WTC11 (cell line): Measurements from ENCODE around the gene TM9SF3. TPM values are rescaled to one million over a fixed set of nuclear protein-coding genes. Genes with fewer than 3 reads are reported as not detected.
"Not testable (repeated sequence)": the region's sequence is repeated elsewhere in the genome, so short reads cannot be mapped to it uniquely, and the experiment has no call there.

ENCODE experiments used
- ATAC-seq: fragments of 200-7000 bp; cut with Tn5 transposase; 2 replicates; pipeline ENCODE4 v1.10.0; 2021; ENCODE audit warnings: mild to moderate bottlenecking, moderate library complexity
- CTCF ChIA-PET: fragments of 300-600 bp; sonication (Branson Sonifier 250); formaldehyde crosslinking; loops from one replicate; lab custom pipeline; 2021; ENCODE audit warnings: antibody characterized with exemption; lab: Charles Lee
- POLR2A ChIA-PET: fragments of 350-600 bp; sonication (Branson Sonifier 250); formaldehyde crosslinking; loops from one replicate; lab custom pipeline; 2021; ENCODE audit warnings: antibody characterized with exemption; lab: Charles Lee
- DNase-seq: peaks from one replicate; pipeline ENCODE4 v3.0.0; 2021; ENCODE audit warnings: low spot score
- H3K27ac Mint-ChIP-seq: 2 replicates; pipeline ENCODE4 v1.8.0; 2021; ENCODE audit warnings: mixed read lengths
- H3K27me3 Mint-ChIP-seq: 2 replicates; pipeline ENCODE4 v1.8.0; 2021; ENCODE audit warnings: low read depth, mild to moderate bottlenecking, moderate library complexity, mixed read lengths
- H3K36me3 Mint-ChIP-seq: 2 replicates; pipeline ENCODE4 v1.8.0; 2021; ENCODE audit warnings: mixed read lengths
- H3K4me1 Mint-ChIP-seq: 2 replicates; pipeline ENCODE4 v1.8.0; 2022; ENCODE audit warnings: mixed read lengths
- H3K4me3 Mint-ChIP-seq: 2 replicates; pipeline ENCODE4 v1.8.0; 2021; ENCODE audit warnings: mild to moderate bottlenecking, moderate library complexity, mixed read lengths
- H3K9me3 Mint-ChIP-seq: 2 replicates; pipeline ENCODE4 v1.8.0; 2021; ENCODE audit warnings: mixed read lengths
- CBFB ChIP-seq: sonication (generic); formaldehyde crosslinking; IDR thresholded peaks from 2 replicates; pipeline ENCODE4 v1.8.1; 2022; ENCODE audit warnings: mild to moderate bottlenecking, low read depth, missing genetic modification reagents
- FOXK1 ChIP-seq: sonication (generic); formaldehyde crosslinking; IDR thresholded peaks from 2 replicates; pipeline ENCODE4 v1.8.0; 2022; ENCODE audit warnings: mild to moderate bottlenecking, moderate library complexity, missing genetic modification reagents
- GRHL2 ChIP-seq: fragments of 250-450 bp; sonication (Bioruptor Pico); IDR thresholded peaks from 2 replicates; pipeline ENCODE4 v1.8.0; 2022; ENCODE audit warnings: mild to moderate bottlenecking, moderate library complexity; ENCODE audit not compliant: insufficient replicate concordance, severe bottlenecking
- IRF2 ChIP-seq: sonication (generic); formaldehyde crosslinking; IDR thresholded peaks from 2 replicates; pipeline ENCODE4 v1.8.0; 2022; ENCODE audit warnings: low read depth, missing genetic modification reagents, borderline replicate concordance
- MYBL2 ChIP-seq: sonication (generic); formaldehyde crosslinking; IDR thresholded peaks from 2 replicates; pipeline ENCODE4 v1.8.1; 2023; ENCODE audit warnings: mild to moderate bottlenecking, moderate library complexity, missing genetic modification reagents
- NR3C1 ChIP-seq: sonication (generic); formaldehyde crosslinking; conservative IDR thresholded peaks from 2 replicates; pipeline ENCODE4 v1.8.1; 2023; ENCODE audit warnings: low read depth, mild to moderate bottlenecking, missing genetic modification reagents
- ZNF121 ChIP-seq: sonication (generic); formaldehyde crosslinking; IDR thresholded peaks from 2 replicates; pipeline ENCODE4 v1.8.0; 2023; ENCODE audit warnings: missing genetic modification reagents
- ZNF232 ChIP-seq: sonication (generic); formaldehyde crosslinking; IDR thresholded peaks from 2 replicates; pipeline ENCODE4 v1.8.0; 2022; ENCODE audit warnings: mild to moderate bottlenecking, missing genetic modification reagents
- ZNF671 ChIP-seq: fragments of 250-450 bp; sonication (Bioruptor Pico); IDR thresholded peaks from 2 replicates; pipeline ENCODE4 v1.8.0; 2021; ENCODE audit warnings: mild to moderate bottlenecking
- total RNA-seq: library from RNA; stranded (reverse); gene quantifications from 3 replicates; pipeline ENCODE4 v1.2.3, GENCODE V29; 2021
- TF ChIP-seq, protein P1 (sequence below): fragments of 250-450 bp; sonication (Bioruptor Pico); IDR thresholded peaks from 2 replicates; pipeline ENCODE4 v1.8.0; 2021; ENCODE audit warnings: mild to moderate bottlenecking
- TF ChIP-seq, protein P2 (sequence below): sonication (generic); formaldehyde crosslinking; IDR thresholded peaks from 2 replicates; pipeline ENCODE4 v1.8.1; 2023; ENCODE audit warnings: mild to moderate bottlenecking, missing genetic modification reagents, moderate library complexity
- TF ChIP-seq, protein P3 (sequence below): fragments of 250-450 bp; sonication (Bioruptor Pico); IDR thresholded peaks from 2 replicates; pipeline ENCODE4 v1.9.0; 2021; ENCODE audit warnings: moderate library complexity, mild to moderate bottlenecking, inconsistent platforms, borderline replicate concordance
- TF ChIP-seq, protein P4 (sequence below): sonication (generic); formaldehyde crosslinking; IDR thresholded peaks from 2 replicates; pipeline ENCODE4 v1.8.0; 2022; ENCODE audit warnings: mild to moderate bottlenecking, missing genetic modification reagents
- TF ChIP-seq, protein P5 (sequence below): fragments of 250-450 bp; sonication (Bioruptor Pico); IDR thresholded peaks from 2 replicates; pipeline ENCODE4 v1.9.0; 2021; ENCODE audit warnings: mild to moderate bottlenecking

Gene TM9SF3
- total RNA-seq, 1 experiment from 2014 or later = 116 TPM

DNA sequence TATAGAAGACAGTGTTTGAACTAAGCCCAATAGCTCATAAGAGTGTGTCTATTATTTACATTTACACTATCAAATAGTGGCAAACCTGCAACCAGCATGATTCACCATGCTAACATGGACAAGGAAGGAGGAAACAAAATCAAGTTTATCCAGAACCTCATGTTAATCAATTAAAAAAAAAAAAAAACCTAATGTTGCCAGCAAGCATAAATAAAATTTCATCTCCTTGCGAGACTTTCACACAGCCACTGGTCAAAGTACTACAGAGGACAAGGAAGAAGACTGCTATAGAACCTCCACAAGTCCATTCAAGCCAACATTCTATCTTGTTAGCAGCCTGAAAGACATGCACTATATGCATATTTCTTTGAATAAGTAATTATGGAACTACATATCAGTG, 9.7 kb downstream of the TM9SF3 start:
- DNase-seq (no peak), ATAC-seq (no peak)
- no peaks in the 10 kb centered on the region for H3K27me3 Mint-ChIP-seq
- POLR2A ChIA-PET = interaction anchor here (0.7 kb wide), 1 partner anchor 12 kb away, joined by 5 read pairs; no protein-coding TSS in a partner anchor
- peaks cover 34% of the 10 kb centered on the region for H3K4me1 Mint-ChIP-seq
- H3K36me3 Mint-ChIP-seq = peaks cover 23% of the 10 kb centered on the region
- CTCF ChIA-PET = interaction anchor here (0.5 kb wide), 1 partner anchor 14 kb away, joined by 3 read pairs; no protein-coding TSS in a partner anchor
- no peak overlapping the region for H3K27ac Mint-ChIP-seq
- H3K9me3 Mint-ChIP-seq = peaks cover 4% of the 10 kb centered on the region
- H3K4me3 Mint-ChIP-seq = no peak overlapping the region
- TF ChIP-seq GRHL2 (CRISPR knock-in tag) = no peak
- TF ChIP-seq, all 79 proteins: peak for 0

DNA sequence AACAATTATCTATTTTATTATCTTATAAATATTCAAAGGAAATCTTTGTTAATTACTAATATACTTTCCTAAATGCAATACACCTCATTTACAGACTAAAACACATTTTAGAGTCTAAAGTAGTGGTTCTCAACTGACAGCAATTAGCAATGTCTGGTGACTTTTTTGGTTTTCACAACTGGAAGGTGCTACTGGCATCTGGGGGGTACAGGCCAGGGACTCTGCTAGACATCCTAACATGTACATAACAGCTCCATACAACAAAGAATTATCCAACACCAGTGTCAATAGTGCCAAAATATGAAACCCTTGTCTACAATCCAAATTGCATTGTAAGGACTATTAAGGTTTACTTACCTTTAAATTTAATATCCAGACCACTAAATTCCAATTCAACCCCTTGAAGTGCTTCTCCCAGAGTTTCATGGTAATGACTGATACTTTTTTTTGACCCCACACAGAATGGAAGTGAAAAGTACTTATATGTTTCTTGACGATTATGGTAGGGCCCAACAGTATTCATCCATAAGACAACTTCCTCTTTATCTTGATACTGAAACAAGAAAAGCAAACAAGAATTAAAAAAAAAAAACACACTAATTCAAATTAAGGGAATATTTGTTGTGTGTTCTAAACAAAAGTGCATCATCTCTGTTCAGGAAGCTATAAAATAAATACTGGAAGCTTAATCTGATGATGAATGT, 10.4 kb downstream of the TM9SF3 start:
- ATAC-seq (no peak), DNase-seq (no peak)
- POLR2A ChIA-PET = interaction anchor here (0.7 kb wide), 1 partner anchor 13 kb away, joined by 5 read pairs; no protein-coding TSS in a partner anchor
- H3K9me3 Mint-ChIP-seq = peaks cover 4% of the 10 kb centered on the region
- TF ChIP-seq, protein P1, sequence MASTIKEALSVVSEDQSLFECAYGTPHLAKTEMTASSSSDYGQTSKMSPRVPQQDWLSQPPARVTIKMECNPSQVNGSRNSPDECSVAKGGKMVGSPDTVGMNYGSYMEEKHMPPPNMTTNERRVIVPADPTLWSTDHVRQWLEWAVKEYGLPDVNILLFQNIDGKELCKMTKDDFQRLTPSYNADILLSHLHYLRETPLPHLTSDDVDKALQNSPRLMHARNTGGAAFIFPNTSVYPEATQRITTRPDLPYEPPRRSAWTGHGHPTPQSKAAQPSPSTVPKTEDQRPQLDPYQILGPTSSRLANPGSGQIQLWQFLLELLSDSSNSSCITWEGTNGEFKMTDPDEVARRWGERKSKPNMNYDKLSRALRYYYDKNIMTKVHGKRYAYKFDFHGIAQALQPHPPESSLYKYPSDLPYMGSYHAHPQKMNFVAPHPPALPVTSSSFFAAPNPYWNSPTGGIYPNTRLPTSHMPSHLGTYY (CRISPR knock-in tag) = no peak
- TF ChIP-seq IRF2 (CRISPR knock-in tag) = no peak
- TF ChIP-seq CBFB (CRISPR knock-in tag) = no peak
- TF ChIP-seq NR3C1 (CRISPR knock-in tag) = no peak
- TF ChIP-seq, protein P2, sequence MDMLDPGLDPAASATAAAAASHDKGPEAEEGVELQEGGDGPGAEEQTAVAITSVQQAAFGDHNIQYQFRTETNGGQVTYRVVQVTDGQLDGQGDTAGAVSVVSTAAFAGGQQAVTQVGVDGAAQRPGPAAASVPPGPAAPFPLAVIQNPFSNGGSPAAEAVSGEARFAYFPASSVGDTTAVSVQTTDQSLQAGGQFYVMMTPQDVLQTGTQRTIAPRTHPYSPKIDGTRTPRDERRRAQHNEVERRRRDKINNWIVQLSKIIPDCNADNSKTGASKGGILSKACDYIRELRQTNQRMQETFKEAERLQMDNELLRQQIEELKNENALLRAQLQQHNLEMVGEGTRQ (CRISPR knock-in tag) = no peak
- TF ChIP-seq, protein P3, sequence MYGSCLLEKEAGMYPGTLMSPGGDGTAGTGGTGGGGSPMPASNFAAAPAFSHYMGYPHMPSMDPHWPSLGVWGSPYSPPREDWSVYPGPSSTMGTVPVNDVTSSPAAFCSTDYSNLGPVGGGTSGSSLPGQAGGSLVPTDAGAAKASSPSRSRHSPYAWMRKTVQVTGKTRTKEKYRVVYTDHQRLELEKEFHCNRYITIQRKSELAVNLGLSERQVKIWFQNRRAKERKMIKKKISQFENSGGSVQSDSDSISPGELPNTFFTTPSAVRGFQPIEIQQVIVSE (CRISPR knock-in tag) = no peak
- no peak for TF ChIP-seq ZNF232
- no peak for TF ChIP-seq MYBL2
- TF ChIP-seq, protein P4, sequence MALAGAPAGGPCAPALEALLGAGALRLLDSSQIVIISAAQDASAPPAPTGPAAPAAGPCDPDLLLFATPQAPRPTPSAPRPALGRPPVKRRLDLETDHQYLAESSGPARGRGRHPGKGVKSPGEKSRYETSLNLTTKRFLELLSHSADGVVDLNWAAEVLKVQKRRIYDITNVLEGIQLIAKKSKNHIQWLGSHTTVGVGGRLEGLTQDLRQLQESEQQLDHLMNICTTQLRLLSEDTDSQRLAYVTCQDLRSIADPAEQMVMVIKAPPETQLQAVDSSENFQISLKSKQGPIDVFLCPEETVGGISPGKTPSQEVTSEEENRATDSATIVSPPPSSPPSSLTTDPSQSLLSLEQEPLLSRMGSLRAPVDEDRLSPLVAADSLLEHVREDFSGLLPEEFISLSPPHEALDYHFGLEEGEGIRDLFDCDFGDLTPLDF (CRISPR knock-in tag) = no peak
- no peak for TF ChIP-seq FOXK1 (CRISPR knock-in tag)
- TF ChIP-seq, protein P5, sequence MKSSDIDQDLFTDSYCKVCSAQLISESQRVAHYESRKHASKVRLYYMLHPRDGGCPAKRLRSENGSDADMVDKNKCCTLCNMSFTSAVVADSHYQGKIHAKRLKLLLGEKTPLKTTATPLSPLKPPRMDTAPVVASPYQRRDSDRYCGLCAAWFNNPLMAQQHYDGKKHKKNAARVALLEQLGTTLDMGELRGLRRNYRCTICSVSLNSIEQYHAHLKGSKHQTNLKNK (CRISPR knock-in tag) = no peak
- no peak for TF ChIP-seq ZNF121 (CRISPR knock-in tag)
- no peak for TF ChIP-seq ZNF671 (CRISPR knock-in tag)
- H3K4me3 Mint-ChIP-seq = no peak overlapping the region
- no peaks in the 10 kb centered on the region for H3K27me3 Mint-ChIP-seq
- peaks cover 23% of the 10 kb centered on the region for H3K36me3 Mint-ChIP-seq
- CTCF ChIA-PET = no interaction called here
- no peak overlapping the region for H3K27ac Mint-ChIP-seq
- peaks cover 34% of the 10 kb centered on the region for H3K4me1 Mint-ChIP-seq

DNA sequence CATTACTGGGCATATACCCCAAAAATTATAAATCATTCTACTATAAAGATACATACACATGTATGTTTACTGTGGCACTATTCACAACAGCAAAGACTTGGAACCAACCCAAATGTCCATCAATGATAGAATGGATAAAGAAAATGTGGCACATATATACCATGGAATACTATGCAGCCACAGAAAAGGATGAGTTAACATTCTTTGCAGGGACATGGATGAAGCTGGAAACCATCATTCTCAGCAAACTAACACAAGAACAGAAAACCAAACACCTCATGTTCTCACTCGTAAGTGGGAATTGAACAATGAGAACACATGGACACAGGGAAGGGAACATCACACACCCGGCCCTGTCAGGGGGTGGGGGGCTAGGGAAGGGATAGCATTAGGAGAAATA, 12.2 kb downstream of the TM9SF3 start:
- POLR2A ChIA-PET, H3K27me3 Mint-ChIP-seq, H3K9me3 Mint-ChIP-seq, H3K4me3 Mint-ChIP-seq, ATAC-seq, DNase-seq: not testable (repeated sequence)
- H3K36me3 Mint-ChIP-seq = peaks cover 19% of the 10 kb centered on the region
- peaks cover 38% of the 10 kb centered on the region for H3K4me1 Mint-ChIP-seq
- H3K27ac Mint-ChIP-seq = 0 out of 2 replicates have a peak overlapping the region, but pooled peaks have one; percentile 24
- CTCF ChIA-PET = interaction anchor here (1.5 kb wide), 1 partner anchor 204 kb away, joined by 4 read pairs; no protein-coding TSS in a partner anchor
